ENCODE results near the gene H19.

H19 gene

GRCh38 chr11:1949922-1950321 lies 47.7 kb downstream of the H19 start:
- Histone ChIP-seq H3K9me3 (ENCODE audit: control insufficient read depth, low read length) (no peaks in the 10 kb centered on the region), H4K8ac (ENCODE audit: low read length) (no peak overlapping the region), H3K79me1 (replicated peaks; ENCODE audit: low read length, poor library complexity, severe bottlenecking) (no peaks in the 10 kb centered on the region), H2AK5ac (ENCODE audit: low read length, severe bottlenecking) (no peak overlapping the region), H2AFZ (ENCODE audit: low read depth, low read length) (no peak overlapping the region), H2BK120ac (ENCODE audit: low read depth, low read length) (no peak overlapping the region), H3K9ac (ENCODE audit: low read length) (no peak overlapping the region), H3K14ac (ENCODE audit: low read length in 2 of 2) (no peak overlapping the region), H3K23ac (ENCODE audit: low read length in 2 of 2) (no peak overlapping the region), H3K4ac (ENCODE audit: low read depth in 1 of 2, low read length in 2 of 2) (no peak overlapping the region), H3K4me3 (ENCODE audit: insufficient read depth in 1 of 2, low read depth in 1 of 2, low read length in 2 of 2) (no peak overlapping the region), H3K4me1 (ENCODE audit: control insufficient read depth, insufficient read depth, low read depth, low read length) (no peaks in the 10 kb centered on the region), H2BK15ac (ENCODE audit: low read depth, poor library complexity, severe bottlenecking) (no peak overlapping the region), H2BK12ac (ENCODE audit: low read length in 2 of 2) (no peak overlapping the region), H2BK5ac (ENCODE audit: low read depth, low read length, poor library complexity, severe bottlenecking) (no peak overlapping the region), H4K91ac (ENCODE audit: low read length) (no peak overlapping the region), H3K27me3 (ENCODE audit: control insufficient read depth in 1 of 2, insufficient read depth in 1 of 2, low read length in 2 of 2) (no peaks in the 10 kb centered on the region), H3K18ac (ENCODE audit: low read depth in 1 of 2, low read length in 2 of 2) (no peak overlapping the region), H3K36me3 (ENCODE audit: control insufficient read depth in 1 of 2, insufficient read depth in 2 of 2, low read depth in 1 of 2, low read length in 2 of 2) (no peaks in the 10 kb centered on the region), H3K27ac (ENCODE audit: low read length, poor library complexity, severe bottlenecking) (no peak overlapping the region), H3K4me2 (ENCODE audit: low read length, poor library complexity, severe bottlenecking) (no peak overlapping the region)
- DNase-seq: no peak
- no CpG with 5 or more reads among the region's 15 CpGs for WGBS

GRCh38 chr11:1949302-1949701 lies 48.3 kb downstream of the H19 start:
- Histone ChIP-seq H3K36me3 (ENCODE audit: control insufficient read depth in 1 of 2, insufficient read depth in 2 of 2, low read depth in 1 of 2, low read length in 2 of 2) (no peaks in the 10 kb centered on the region), H2BK5ac (ENCODE audit: low read depth, low read length, poor library complexity, severe bottlenecking) (no peak overlapping the region), H2BK120ac (ENCODE audit: low read depth, low read length) (no peak overlapping the region), H3K23ac (ENCODE audit: low read length in 2 of 2) (no peak overlapping the region), H2AFZ (ENCODE audit: low read depth, low read length) (no peak overlapping the region), H3K9ac (ENCODE audit: low read length) (no peak overlapping the region), H2BK12ac (ENCODE audit: low read length in 2 of 2) (no peak overlapping the region), H4K91ac (ENCODE audit: low read length) (no peak overlapping the region), H3K9me3 (ENCODE audit: control insufficient read depth, low read length) (no peaks in the 10 kb centered on the region), H3K4me3 (ENCODE audit: insufficient read depth in 1 of 2, low read depth in 1 of 2, low read length in 2 of 2) (no peak overlapping the region), H3K4me2 (ENCODE audit: low read length, poor library complexity, severe bottlenecking) (no peak overlapping the region), H3K14ac (ENCODE audit: low read length in 2 of 2) (no peak overlapping the region), H2BK15ac (ENCODE audit: low read depth, poor library complexity, severe bottlenecking) (no peak overlapping the region), H3K4ac (ENCODE audit: low read depth in 1 of 2, low read length in 2 of 2) (no peak overlapping the region), H3K27ac (ENCODE audit: low read length, poor library complexity, severe bottlenecking) (no peak overlapping the region), H3K79me1 (replicated peaks; ENCODE audit: low read length, poor library complexity, severe bottlenecking) (no peaks in the 10 kb centered on the region), H4K8ac (ENCODE audit: low read length) (no peak overlapping the region), H3K4me1 (ENCODE audit: control insufficient read depth, insufficient read depth, low read depth, low read length) (no peaks in the 10 kb centered on the region), H2AK5ac (ENCODE audit: low read length, severe bottlenecking) (no peak overlapping the region), H3K27me3 (ENCODE audit: control insufficient read depth in 1 of 2, insufficient read depth in 1 of 2, low read length in 2 of 2) (no peaks in the 10 kb centered on the region), H3K18ac (ENCODE audit: low read depth in 1 of 2, low read length in 2 of 2) (no peak overlapping the region)
- DNase-seq: no peak
- no CpG with 5 or more reads among the region's 6 CpGs for WGBS

GRCh38 chr11:1948389-1948788 lies 49.3 kb downstream of the H19 start:
- H3K14ac ChIP-seq (ENCODE audit: low read length in 2 of 2): no peak overlapping the region
- no peak overlapping the region for H2AFZ ChIP-seq (ENCODE audit: low read depth, low read length)
- no peaks in the 10 kb centered on the region for H3K27me3 ChIP-seq (ENCODE audit: control insufficient read depth in 1 of 2, insufficient read depth in 1 of 2, low read length in 2 of 2)
- H2AK5ac ChIP-seq (ENCODE audit: low read length, severe bottlenecking): no peak overlapping the region
- no peak overlapping the region for H4K8ac ChIP-seq (ENCODE audit: low read length)
- no CpG with 5 or more reads among the region's 11 CpGs for WGBS
- no peak overlapping the region for H3K4me3 ChIP-seq (ENCODE audit: insufficient read depth in 1 of 2, low read depth in 1 of 2, low read length in 2 of 2)
- no peak overlapping the region for H3K23ac ChIP-seq (ENCODE audit: low read length in 2 of 2)
- no peak overlapping the region for H4K91ac ChIP-seq (ENCODE audit: low read length)
- no peaks in the 10 kb centered on the region for H3K36me3 ChIP-seq (ENCODE audit: control insufficient read depth in 1 of 2, insufficient read depth in 2 of 2, low read depth in 1 of 2, low read length in 2 of 2)
- H3K4me1 ChIP-seq (ENCODE audit: control insufficient read depth, insufficient read depth, low read depth, low read length): peaks cover 4% of the 10 kb centered on the region
- H2BK120ac ChIP-seq (ENCODE audit: low read depth, low read length): no peak overlapping the region
- no peak overlapping the region for H2BK5ac ChIP-seq (ENCODE audit: low read depth, low read length, poor library complexity, severe bottlenecking)
- no peaks in the 10 kb centered on the region for H3K79me1 ChIP-seq (replicated peaks; ENCODE audit: low read length, poor library complexity, severe bottlenecking)
- H3K4ac ChIP-seq (ENCODE audit: low read depth in 1 of 2, low read length in 2 of 2): no peak overlapping the region
- H3K9me3 ChIP-seq (ENCODE audit: control insufficient read depth, low read length): no peaks in the 10 kb centered on the region
- no peak overlapping the region for H2BK15ac ChIP-seq (ENCODE audit: low read depth, poor library complexity, severe bottlenecking)
- H3K27ac ChIP-seq (ENCODE audit: low read length, poor library complexity, severe bottlenecking): no peak overlapping the region
- no peak overlapping the region for H2BK12ac ChIP-seq (ENCODE audit: low read length in 2 of 2)
- DNase-seq: no peak
- no peak overlapping the region for H3K9ac ChIP-seq (ENCODE audit: low read length)
- H3K18ac ChIP-seq (ENCODE audit: low read depth in 1 of 2, low read length in 2 of 2): no peak overlapping the region
- H3K4me2 ChIP-seq (ENCODE audit: low read length, poor library complexity, severe bottlenecking): no peak overlapping the region

- H2BK15ac ChIP-seq (ENCODE audit: low read depth, poor library complexity, severe bottlenecking): no peak overlapping the region
- H3K4me3 ChIP-seq (ENCODE audit: insufficient read depth in 1 of 2, low read depth in 1 of 2, low read length in 2 of 2): no peak overlapping the region
- no peak overlapping the region for H3K9ac ChIP-seq (ENCODE audit: low read length)
- H3K9me3 ChIP-seq (ENCODE audit: control insufficient read depth, low read length): no peaks in the 10 kb centered on the region
- H2AFZ ChIP-seq (ENCODE audit: low read depth, low read length): no peak overlapping the region
- H4K91ac ChIP-seq (ENCODE audit: low read length): no peak overlapping the region
- no peak overlapping the region for H3K4me2 ChIP-seq (ENCODE audit: low read length, poor library complexity, severe bottlenecking)
- H2BK120ac ChIP-seq (ENCODE audit: low read depth, low read length): no peak overlapping the region
- no peak overlapping the region for H2BK5ac ChIP-seq (ENCODE audit: low read depth, low read length, poor library complexity, severe bottlenecking)
- no peak overlapping the region for H3K27ac ChIP-seq (ENCODE audit: low read length, poor library complexity, severe bottlenecking)
- H3K27me3 ChIP-seq (ENCODE audit: control insufficient read depth in 1 of 2, insufficient read depth in 1 of 2, low read length in 2 of 2): no peaks in the 10 kb centered on the region
- no peak for DNase-seq
- no CpG with 5 or more reads among the region's 36 CpGs for WGBS
- no peak overlapping the region for H3K23ac ChIP-seq (ENCODE audit: low read length in 2 of 2)
- H3K36me3 ChIP-seq (ENCODE audit: control insufficient read depth in 1 of 2, insufficient read depth in 2 of 2, low read depth in 1 of 2, low read length in 2 of 2): no peaks in the 10 kb centered on the region
- H2BK12ac ChIP-seq (ENCODE audit: low read length in 2 of 2): no peak overlapping the region
- no peak overlapping the region for H3K18ac ChIP-seq (ENCODE audit: low read depth in 1 of 2, low read length in 2 of 2)
- no peak overlapping the region for H4K8ac ChIP-seq (ENCODE audit: low read length)
- no peak overlapping the region for H2AK5ac ChIP-seq (ENCODE audit: low read length, severe bottlenecking)
- H3K4ac ChIP-seq (ENCODE audit: low read depth in 1 of 2, low read length in 2 of 2): no peak overlapping the region
- H3K14ac ChIP-seq (ENCODE audit: low read length in 2 of 2): no peak overlapping the region
- peaks cover 4% of the 10 kb centered on the region for H3K4me1 ChIP-seq (ENCODE audit: control insufficient read depth, insufficient read depth, low read depth, low read length)
- H3K79me1 ChIP-seq (replicated peaks; ENCODE audit: low read length, poor library complexity, severe bottlenecking): no peaks in the 10 kb centered on the region
Measured at GRCh38 chr11:1947592-1948237, 49.9 kb downstream of the H19 start.

Data from mesenchymal stem cell (in vitro differentiated cells and primary cell).